OCI-LY7 (cell line): Measurements from ENCODE around the gene SH2B2.

ENCODE experiments used
- EZH2phosphoT487 ChIP-seq: fragments of 200-600 bp; sonication (generic); IDR thresholded peaks from 2 replicates; pipeline ENCODE4 v1.6.1; 2018; ENCODE audit warnings: low read depth, borderline replicate concordance, mild to moderate bottlenecking, mixed run types, antibody characterized with exemption, low read length, moderate library complexity, mixed read lengths
- TF ChIP-seq, protein P1 (sequence below): fragments of 200-600 bp; sonication (generic); conservative IDR thresholded peaks from 2 replicates; pipeline ENCODE4 v1.5.1; 2014; ENCODE audit warnings: mild to moderate bottlenecking, antibody characterized with exemption, low read length, moderate library complexity, mixed read lengths

GRCh38 chr7:102248456-102249395 is 37.9 kb upstream of the SH2B2 start:
- TF ChIP-seq, protein P1, sequence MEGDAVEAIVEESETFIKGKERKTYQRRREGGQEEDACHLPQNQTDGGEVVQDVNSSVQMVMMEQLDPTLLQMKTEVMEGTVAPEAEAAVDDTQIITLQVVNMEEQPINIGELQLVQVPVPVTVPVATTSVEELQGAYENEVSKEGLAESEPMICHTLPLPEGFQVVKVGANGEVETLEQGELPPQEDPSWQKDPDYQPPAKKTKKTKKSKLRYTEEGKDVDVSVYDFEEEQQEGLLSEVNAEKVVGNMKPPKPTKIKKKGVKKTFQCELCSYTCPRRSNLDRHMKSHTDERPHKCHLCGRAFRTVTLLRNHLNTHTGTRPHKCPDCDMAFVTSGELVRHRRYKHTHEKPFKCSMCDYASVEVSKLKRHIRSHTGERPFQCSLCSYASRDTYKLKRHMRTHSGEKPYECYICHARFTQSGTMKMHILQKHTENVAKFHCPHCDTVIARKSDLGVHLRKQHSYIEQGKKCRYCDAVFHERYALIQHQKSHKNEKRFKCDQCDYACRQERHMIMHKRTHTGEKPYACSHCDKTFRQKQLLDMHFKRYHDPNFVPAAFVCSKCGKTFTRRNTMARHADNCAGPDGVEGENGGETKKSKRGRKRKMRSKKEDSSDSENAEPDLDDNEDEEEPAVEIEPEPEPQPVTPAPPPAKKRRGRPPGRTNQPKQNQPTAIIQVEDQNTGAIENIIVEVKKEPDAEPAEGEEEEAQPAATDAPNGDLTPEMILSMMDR = no peak
- TF ChIP-seq EZH2phosphoT487 = no peak
